GM18519 (cell line): ENCODE data around the gene ZNF578.
"Not testable (repeated sequence)": the region's sequence is repeated elsewhere in the genome, so short reads cannot be mapped to it uniquely, and the experiment has no call there.

Source experiments
- ATAC-seq: cut with Tn5 transposase; IDR thresholded peaks from one replicate; pipeline ENCODE4 v1.9.1; 2021; ENCODE audit warnings: mild to moderate bottlenecking, moderate library complexity; ENCODE audit not compliant: unreplicated experiment, low FRiP score

Gene ZNF578

GRCh38 chr19:52453324-52454094 is at the start of gene ZNF578:
TSS of gene ZNF578 (plus strand) at chr19:52453553. CDS start at chr19:52501846, 48,293 bp downstream.
- ATAC-seq = no peak

- ATAC-seq = no peak
Measured at GRCh38 chr19:52410276-52410675, 43.1 kb upstream of the ZNF578 start.

- ATAC-seq = no peak
Measured at GRCh38 chr19:52415711-52416110, 37.6 kb upstream of the ZNF578 start.

- ATAC-seq = no peak
Measured at GRCh38 chr19:52428937-52429336, 24.4 kb upstream of the ZNF578 start, which contains the start of gene ZNF534. TSS of gene ZNF534 (plus strand) at chr19:52429148. CDS start at chr19:52431475, 2,327 bp downstream.

- ATAC-seq = no peak
Measured at GRCh38 chr19:52442179-52442578, 11.2 kb upstream of the ZNF578 start.

- no peak for ATAC-seq
Measured at GRCh38 chr19:52444506-52444905, 8.8 kb upstream of the ZNF578 start.

GRCh38 chr19:52451241-52451640 is 2.1 kb upstream of the ZNF578 start:
- no peak for ATAC-seq

- no peak for ATAC-seq
Measured at GRCh38 chr19:52464798-52465470, 11.6 kb downstream of the ZNF578 start.

- no peak for ATAC-seq
Measured at GRCh38 chr19:52473655-52474350, 20.4 kb downstream of the ZNF578 start.

- ATAC-seq = no peak
Measured at GRCh38 chr19:52474351-52475127, 21.2 kb downstream of the ZNF578 start.

- ATAC-seq = not testable (repeated sequence)
Measured at GRCh38 chr19:52484111-52484743, 30.9 kb downstream of the ZNF578 start.

- not testable (repeated sequence) for ATAC-seq
Measured at GRCh38 chr19:52485064-52485463, 31.7 kb downstream of the ZNF578 start.

- ATAC-seq = not testable (repeated sequence)
Measured at GRCh38 chr19:52485561-52486240, 32.3 kb downstream of the ZNF578 start.

- no peak for ATAC-seq
Measured at GRCh38 chr19:52492201-52492993, 39.0 kb downstream of the ZNF578 start.

- ATAC-seq = no peak
Measured at GRCh38 chr19:52492994-52493470, 39.7 kb downstream of the ZNF578 start.

GRCh38 chr19:52494518-52494917 is 41.2 kb downstream of the ZNF578 start:
- ATAC-seq = no peak

- ATAC-seq = no peak
Measured at GRCh38 chr19:52498571-52498970, 45.2 kb downstream of the ZNF578 start.

GRCh38 chr19:52500474-52500873 is 47.1 kb downstream of the ZNF578 start:
- ATAC-seq = not testable (repeated sequence)
